ENCODE data around the gene GBX2. TPM values are rescaled to one million over a fixed set of nuclear protein-coding genes. Genes with fewer than 3 reads are reported as not detected.

The GBX2 gene
- total RNA-seq, 1 experiment from 2014 or later, result 0.31 TPM

DNA sequence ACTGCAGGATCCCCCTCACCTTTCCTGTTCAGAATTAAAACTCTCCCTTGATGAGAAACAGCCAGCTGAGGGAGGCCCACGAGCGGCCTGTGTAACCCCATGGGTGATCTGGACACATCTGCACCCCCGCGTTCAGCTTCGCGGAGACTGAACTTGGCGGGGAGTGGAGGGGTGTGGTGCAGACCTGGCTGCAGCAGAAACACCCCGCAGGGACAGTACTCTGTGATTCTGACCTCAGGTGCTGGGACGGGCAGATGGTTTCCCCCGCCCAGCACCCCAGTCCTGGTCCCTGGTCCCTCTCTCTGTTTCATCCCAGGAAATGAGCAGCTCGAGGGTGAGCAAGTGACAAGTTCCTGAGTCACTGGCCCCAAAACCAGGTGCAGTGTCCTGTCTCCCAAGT, 41.2 kb downstream of the GBX2 start:
- H3K14ac ChIP-seq (ENCODE audit: insufficient read depth, low read length), result no peak overlapping the region
- Mint-ChIP-seq H3K9me3 (no peaks in the 10 kb centered on the region), H3K4me3 (no peak overlapping the region), H3K27ac (no peak overlapping the region), H3K27me3 (ENCODE audit: low read depth) (no peaks in the 10 kb centered on the region; the same call in 1 of the 2 replicates), H3K4me1 (peaks cover 12 to 19% of the 10 kb centered on the region in 2 experiments), H3K36me3 (ENCODE audit: insufficient read depth in 1 of 3, low read depth in 3 of 3) (peaks cover 5 to 10% (median 6%) of the 10 kb centered on the region in 3 experiments; a peak in 6 of 7 replicates)
- no peak overlapping the region for H2AK5ac ChIP-seq (ENCODE audit: insufficient read length, low read length)
- no peak overlapping the region for H2BK15ac ChIP-seq (ENCODE audit: low read depth, low read length)
- no peak overlapping the region for H4K8ac ChIP-seq (replicated peaks; ENCODE audit: insufficient read length, low read depth, low read length)
- H3K79me1 ChIP-seq (ENCODE audit: insufficient read depth, low read depth, low read length, poor library complexity, severe bottlenecking), result no peaks in the 10 kb centered on the region
- no peak overlapping the region for H2BK5ac ChIP-seq (ENCODE audit: insufficient read length, low read length)
- no peak overlapping the region for H3K56ac ChIP-seq (ENCODE audit: insufficient read length, low read depth, low read length)
- H4K91ac ChIP-seq (ENCODE audit: insufficient read length, low read depth, low read length), result no peak overlapping the region
- DNase-seq, result no peak
- H4K20me1 ChIP-seq (ENCODE audit: control insufficient read depth, insufficient read depth, insufficient read length), result no peaks in the 10 kb centered on the region
- H3K27me3 ChIP-seq (ENCODE audit: insufficient read depth, low read length), result no peaks in the 10 kb centered on the region
- H4K5ac ChIP-seq (ENCODE audit: insufficient read length, low read depth, low read length), result no peak overlapping the region
- H3K4me1 ChIP-seq (ENCODE audit: insufficient read depth, low read length), result peaks cover 6% of the 10 kb centered on the region; the same call in 1 of the 2 replicates
- no CpG with 5 or more reads among the region's 11 CpGs for WGBS (ENCODE audit: extremely low coverage, insufficient read length, low lambda C conversion rate)
- H3K27ac ChIP-seq (ENCODE audit: insufficient read length, low read depth, low read length), result no peak overlapping the region
- H3K18ac ChIP-seq (ENCODE audit: insufficient read length, low read depth, low read length), result no peak overlapping the region
- H3K4me2 ChIP-seq (ENCODE audit: insufficient read depth, insufficient read length, low read length), result no peak overlapping the region
- H3K23ac ChIP-seq (ENCODE audit: insufficient read length, low read depth, low read length), result no peak overlapping the region
- no peaks in the 10 kb centered on the region for H3K9me3 ChIP-seq (ENCODE audit: control insufficient read depth, low read depth, low read length)
- no peak overlapping the region for H3K4ac ChIP-seq (ENCODE audit: low read depth, low read length)
- H2BK20ac ChIP-seq (ENCODE audit: low read depth, low read length, poor library complexity, severe bottlenecking), result no peak overlapping the region
- no peak overlapping the region for H3K9ac ChIP-seq (ENCODE audit: extremely low read depth, insufficient read length, low read length)
- H2BK12ac ChIP-seq (ENCODE audit: insufficient read length, low read depth, low read length), result no peak overlapping the region
- H3K79me2 ChIP-seq (ENCODE audit: insufficient read depth, low read length), result no peaks in the 10 kb centered on the region
- H3T11ph ChIP-seq (ENCODE audit: low read length), result no peak overlapping the region
- no peak overlapping the region for H2BK120ac ChIP-seq (ENCODE audit: low read depth, low read length, poor library complexity, severe bottlenecking)
- no peaks in the 10 kb centered on the region for H3K23me2 ChIP-seq (ENCODE audit: insufficient read length, low read depth, low read length, poor library complexity, severe bottlenecking)
- H2AFZ ChIP-seq (ENCODE audit: low read length), result no peak overlapping the region
- TF ChIP-seq CTCF (conservative IDR thresholded peaks at IDR 0.05), result no peak
